Mesodermal cell (in vitro differentiated cells): ENCODE results near the gene DIP2B.
A peak's percentile ranks its signal among the peaks of the same experiment; 100 is the strongest.

Experiments
- H3K27ac ChIP-seq: 2 replicates; pipeline ENCODE4 v1.7.0; 2013; ENCODE audit warnings: mild to moderate bottlenecking, low read depth, low read length, moderate library complexity; ENCODE audit not compliant: severe bottlenecking
- H3K36me3 ChIP-seq: 2 replicates; pipeline ENCODE4 v1.7.1; 2013; ENCODE audit warnings: mild to moderate bottlenecking, low read length, moderate library complexity; ENCODE audit not compliant: control insufficient read depth, insufficient read depth
- H3K4me1 ChIP-seq: one replicate; pipeline ENCODE4 v1.7.1; 2013; ENCODE audit warnings: mild to moderate bottlenecking, low read length; ENCODE audit not compliant: insufficient read depth, control insufficient read depth, poor library complexity, severe bottlenecking
- H3K4me3 ChIP-seq: 2 replicates; pipeline ENCODE4 v1.7.0; 2013; ENCODE audit warnings: low read length, control low read depth, mild to moderate bottlenecking; ENCODE audit not compliant: insufficient read depth, poor library complexity, severe bottlenecking; ENCODE audit errors: extremely low read depth
- H3K9me3 ChIP-seq: 2 replicates; pipeline ENCODE4 v1.7.1; 2013; ENCODE audit warnings: mild to moderate bottlenecking, low read length, moderate library complexity; ENCODE audit not compliant: control insufficient read depth
- WGBS, 2 experiments: methylation state at CpG; one replicate each; pipeline ENCODE4 v1.1.5; 2013; ENCODE audit warnings: missing lambda C conversion rate in 2 of 2; ENCODE audit not compliant: insufficient coverage in 2 of 2; 5-methylcytosine and 5-hydroxymethylcytosine counted together

Gene DIP2B

DNA sequence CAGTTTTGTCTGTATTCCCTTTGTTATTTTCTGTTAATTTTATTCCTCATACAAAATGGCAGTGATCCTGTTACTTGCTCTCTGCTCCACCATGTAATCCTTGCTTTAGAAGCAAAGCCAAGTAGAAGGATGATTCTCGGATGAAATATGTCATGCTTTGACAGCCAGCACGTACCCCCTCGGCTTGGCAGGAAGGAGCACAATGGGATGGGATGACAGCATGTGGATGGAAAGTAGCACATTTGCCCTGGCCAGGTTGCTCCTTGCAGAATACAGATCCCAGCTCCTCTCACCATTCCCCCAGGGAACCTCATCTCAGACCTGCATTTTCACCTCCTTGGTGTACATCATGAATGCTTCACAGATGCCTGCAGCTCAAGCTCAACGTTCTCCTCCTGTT is 224.1 kb downstream of the DIP2B start:
- WGBS, 2 experiments: 94% methylated on average over 2 to 4 of the region's 4 CpGs
- peaks cover 76% of the 10 kb centered on the region for H3K36me3 ChIP-seq
- no peak overlapping the region for H3K4me3 ChIP-seq
- H3K9me3 ChIP-seq: no peaks in the 10 kb centered on the region
- H3K4me1 ChIP-seq: peaks cover 8% of the 10 kb centered on the region
- no peak overlapping the region for H3K27ac ChIP-seq

DNA sequence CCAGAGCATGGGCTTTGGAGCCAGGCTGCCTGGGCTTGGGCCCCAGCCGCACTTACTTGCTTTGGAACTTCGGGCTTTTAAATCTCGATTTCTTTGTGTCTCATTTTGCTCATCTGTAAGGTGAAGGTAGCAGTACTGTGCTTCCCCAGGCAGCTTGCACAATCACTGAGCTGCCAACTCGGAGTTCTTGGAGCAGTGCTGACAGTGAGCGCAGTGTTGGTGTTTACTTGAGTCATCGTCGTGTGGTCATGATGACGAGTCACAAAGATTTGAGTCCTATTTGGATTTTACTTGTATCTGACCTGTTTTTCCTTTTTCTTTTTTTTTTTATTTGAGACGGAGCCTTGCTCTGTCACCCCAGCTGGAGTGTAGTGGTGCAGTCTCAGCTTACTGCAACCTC is 227.8 kb downstream of the DIP2B start:
- no peak overlapping the region for H3K27ac ChIP-seq
- peaks cover 8% of the 10 kb centered on the region for H3K4me1 ChIP-seq
- peaks cover 83% of the 10 kb centered on the region for H3K36me3 ChIP-seq
- no peak overlapping the region for H3K4me3 ChIP-seq
- H3K9me3 ChIP-seq: no peaks in the 10 kb centered on the region
- 81 to 94% methylated on average over 4 to 5 of the region's 9 CpGs for WGBS, 2 experiments

GRCh38 chr12:50733706-50734105 is 228.9 kb downstream of the DIP2B start:
- 78 to 86% methylated on average over 2 to 3 of the region's 3 CpGs for WGBS, 2 experiments
- Histone ChIP-seq H3K9me3 (no peaks in the 10 kb centered on the region), H3K4me1 (peaks cover 8% of the 10 kb centered on the region), H3K36me3 (peaks cover 83% of the 10 kb centered on the region), H3K27ac (no peak overlapping the region), H3K4me3 (no peak overlapping the region)

GRCh38 chr12:50734409-50735263 is 229.9 kb downstream of the DIP2B start:
- H3K9me3 ChIP-seq: no peaks in the 10 kb centered on the region
- H3K27ac ChIP-seq: no peak overlapping the region
- 87% methylated on average over 3 of the region's 10 CpGs; no CpG with 5 or more reads in 1 of the 2 experiments for WGBS, 2 experiments
- H3K4me1 ChIP-seq: peaks cover 8% of the 10 kb centered on the region
- no peak overlapping the region for H3K4me3 ChIP-seq
- peaks cover 83% of the 10 kb centered on the region for H3K36me3 ChIP-seq

DNA sequence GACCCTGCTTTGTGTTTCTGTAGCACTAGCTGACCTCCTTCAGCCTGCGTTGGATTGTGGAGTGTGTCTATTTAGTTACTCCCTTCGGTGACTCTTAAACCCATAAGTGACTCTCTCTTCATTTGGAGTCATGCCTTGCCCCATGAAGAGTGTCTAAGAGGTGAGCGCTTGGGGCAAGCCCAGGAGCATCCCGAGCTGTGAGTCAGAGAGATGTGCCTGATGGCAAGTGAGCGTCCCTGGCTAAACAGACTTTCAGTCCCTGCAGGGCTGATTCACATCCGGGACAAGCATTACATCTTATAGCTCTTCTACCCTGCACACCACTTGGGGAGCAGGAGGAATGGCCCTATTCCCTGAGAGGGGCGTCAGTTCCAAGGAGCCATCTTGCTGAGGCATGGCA is 234.8 kb downstream of the DIP2B start:
- H3K36me3 ChIP-seq: peaks cover 94% of the 10 kb centered on the region

GRCh38 chr12:50740307-50740706 is 235.5 kb downstream of the DIP2B start:
- H3K4me3 ChIP-seq: no peak overlapping the region
- H3K4me1 ChIP-seq: no peaks in the 10 kb centered on the region
- H3K36me3 ChIP-seq: peaks cover 93% of the 10 kb centered on the region
- no peak overlapping the region for H3K27ac ChIP-seq
- 100% methylated on average over 1 to 2 of the region's 2 CpGs for WGBS, 2 experiments
- H3K9me3 ChIP-seq: no peaks in the 10 kb centered on the region

More for the DNA sequence above, 234.8 kb downstream of the DIP2B start:
- H3K27ac ChIP-seq: no peak overlapping the region
- H3K4me3 ChIP-seq: no peak overlapping the region
- H3K4me1 ChIP-seq: no peaks in the 10 kb centered on the region
- 98 to 100% methylated on average over 4 to 7 of the region's 7 CpGs for WGBS, 2 experiments
- H3K9me3 ChIP-seq: no peaks in the 10 kb centered on the region

DNA sequence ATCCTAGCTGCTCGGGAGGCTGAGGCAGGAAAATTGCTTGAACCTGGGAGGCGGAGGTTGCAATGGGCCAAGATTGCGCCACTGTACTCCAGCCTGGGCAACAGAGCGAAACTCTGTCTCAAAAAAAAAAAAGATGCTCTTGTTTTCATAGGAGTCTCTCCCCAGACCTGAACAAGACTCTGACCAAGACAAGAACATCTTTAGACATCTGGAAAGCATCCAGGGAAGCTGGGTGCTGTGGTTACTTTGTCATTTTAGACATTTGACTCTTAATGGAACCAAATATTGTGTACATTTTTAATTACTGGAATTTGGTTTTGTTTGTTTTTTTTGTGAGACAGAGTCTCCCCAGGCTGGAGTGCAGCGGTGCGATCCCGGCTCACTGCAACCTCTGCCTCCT is 238.0 kb downstream of the DIP2B start:
- 96 to 100% methylated on average over 5 to 6 of the region's 7 CpGs for WGBS, 2 experiments
- peaks cover 4% of the 10 kb centered on the region for H3K4me1 ChIP-seq
- no peak overlapping the region for H3K4me3 ChIP-seq
- peaks cover 90% of the 10 kb centered on the region for H3K36me3 ChIP-seq
- H3K27ac ChIP-seq: no peak overlapping the region
- H3K9me3 ChIP-seq: no peaks in the 10 kb centered on the region

GRCh38 chr12:50745861-50746260 is 241.1 kb downstream of the DIP2B start:
- H3K36me3 ChIP-seq: peaks cover 84% of the 10 kb centered on the region
- no peaks in the 10 kb centered on the region for H3K9me3 ChIP-seq
- H3K4me1 ChIP-seq: peaks cover 7% of the 10 kb centered on the region
- no peak overlapping the region for H3K4me3 ChIP-seq
- H3K27ac ChIP-seq: no peak overlapping the region
- WGBS, 2 experiments: 92% methylated on average over 1 of the region's 4 CpGs; no CpG with 5 or more reads in 1 of the 2 experiments

- peaks cover 7% of the 10 kb centered on the region for H3K4me1 ChIP-seq
- WGBS, 2 experiments: 90% methylated on average over 3 of the region's 3 CpGs; no CpG with 5 or more reads in 1 of the 2 experiments
- H3K27ac ChIP-seq: no peak overlapping the region
- peaks cover 82% of the 10 kb centered on the region for H3K36me3 ChIP-seq
- H3K9me3 ChIP-seq: no peaks in the 10 kb centered on the region
- H3K4me3 ChIP-seq: no peak overlapping the region
Measured at GRCh38 chr12:50746431-50746830, 241.6 kb downstream of the DIP2B start.

GRCh38 chr12:50747817-50748216 is 243.0 kb downstream of the DIP2B start:
- WGBS, 2 experiments: 100% methylated on average over 1 of the region's 1 CpG; no CpG with 5 or more reads in 1 of the 2 experiments

GRCh38 chr12:50749459-50749882 is 244.7 kb downstream of the DIP2B start:
- H3K9me3 ChIP-seq: no peaks in the 10 kb centered on the region
- 89 to 100% methylated on average over 1 to 2 of the region's 2 CpGs for whole genome bisulfite sequencing, 2 experiments
- H3K27ac ChIP-seq: peak overlapping the region; percentile 53
- peaks cover 7% of the 10 kb centered on the region for H3K4me1 ChIP-seq
- H3K4me3 ChIP-seq: no peak overlapping the region
- peaks cover 56% of the 10 kb centered on the region for H3K36me3 ChIP-seq

More at GRCh38 chr12:50747817-50748216, 243.0 kb downstream of the DIP2B start:
- H3K4me3 ChIP-seq: no peak overlapping the region
- H3K9me3 ChIP-seq: no peaks in the 10 kb centered on the region
- H3K4me1 ChIP-seq: peaks cover 7% of the 10 kb centered on the region
- peaks cover 69% of the 10 kb centered on the region for H3K36me3 ChIP-seq
- H3K27ac ChIP-seq: no peak overlapping the region
